Suprapubic skin (tissue), 4 donors: Measurements from ENCODE around the gene ARGFX. TPM values are rescaled to one million over a fixed set of nuclear protein-coding genes. Genes with fewer than 3 reads are reported as not detected.
"Not testable (repeated sequence)": the region's sequence is repeated elsewhere in the genome, so short reads cannot be mapped to it uniquely, and the experiment has no call there.

Source experiments
- DNase-seq, 2 donors: peaks; one replicate each; pipeline ENCODE4 v3.0.0-alpha.2; 2019; ENCODE audit warnings: low spot score in 2 of 2
- H3K27ac ChIP-seq: fragments of 200-600 bp; sonication (generic); one replicate; pipeline ENCODE4 v1.5.1; 2019
- H3K27me3 ChIP-seq: fragments of 200-600 bp; sonication (generic); one replicate; pipeline ENCODE4 v1.5.1; 2019
- H3K36me3 ChIP-seq: fragments of 200-600 bp; sonication (generic); one replicate; pipeline ENCODE4 v1.5.1; 2019
- H3K4me1 ChIP-seq: fragments of 200-600 bp; sonication (generic); one replicate; pipeline ENCODE4 v1.5.1; 2019
- H3K4me3 ChIP-seq: fragments of 200-600 bp; sonication (generic); one replicate; pipeline ENCODE4 v1.5.1; 2019; ENCODE audit warnings: mild to moderate bottlenecking
- H3K9me3 ChIP-seq: fragments of 200-600 bp; sonication (generic); one replicate; pipeline ENCODE4 v1.5.1; 2019
- EP300 ChIP-seq: sonication (generic); formaldehyde crosslinking; IDR thresholded peaks from one replicate; pipeline ENCODE4 v1.6.1; 2017; ENCODE audit warnings: antibody characterized with exemption
- POLR2A ChIP-seq, 2 donors: fragments of 450-650 bp; IDR thresholded peaks; one replicate each; pipeline ENCODE4 v1.6.1; 2017; ENCODE audit warnings: antibody characterized with exemption in 2 of 2, mild to moderate bottlenecking in 2 of 2, moderate library complexity in 2 of 2
- POLR2AphosphoS5 ChIP-seq, 3 donors: sonication (generic); formaldehyde crosslinking; IDR thresholded peaks; one replicate each; pipeline ENCODE4 v1.6.1; 2017; ENCODE audit warnings: antibody characterized with exemption in 3 of 3
- WGBS: methylation state at CpG from one replicate; pipeline ENCODE4 v1.1.5; 2018; 5-methylcytosine and 5-hydroxymethylcytosine counted together
- total RNA-seq, 4 donors: library from RNA; depleted of rRNA; stranded (reverse); fragments of >200 nt; gene quantifications; one replicate each; pipeline ENCODE4 v1.1.0, GENCODE V29; 2016
- TF ChIP-seq, protein P1 (sequence below), 2 donors: fragments of 200-600 bp in 1 of 2; fragments of 450-650 bp in 1 of 2; sonication (generic) in 1 of 2; IDR thresholded peaks; one replicate each; pipeline ENCODE4 v1.5.1; 2016 to 2019; ENCODE audit warnings: antibody characterized with exemption in 2 of 2, mild to moderate bottlenecking in 1 of 2, moderate library complexity in 1 of 2

The ARGFX gene
- total RNA-seq, 4 donors from 2014 or later, result not detected

DNA sequence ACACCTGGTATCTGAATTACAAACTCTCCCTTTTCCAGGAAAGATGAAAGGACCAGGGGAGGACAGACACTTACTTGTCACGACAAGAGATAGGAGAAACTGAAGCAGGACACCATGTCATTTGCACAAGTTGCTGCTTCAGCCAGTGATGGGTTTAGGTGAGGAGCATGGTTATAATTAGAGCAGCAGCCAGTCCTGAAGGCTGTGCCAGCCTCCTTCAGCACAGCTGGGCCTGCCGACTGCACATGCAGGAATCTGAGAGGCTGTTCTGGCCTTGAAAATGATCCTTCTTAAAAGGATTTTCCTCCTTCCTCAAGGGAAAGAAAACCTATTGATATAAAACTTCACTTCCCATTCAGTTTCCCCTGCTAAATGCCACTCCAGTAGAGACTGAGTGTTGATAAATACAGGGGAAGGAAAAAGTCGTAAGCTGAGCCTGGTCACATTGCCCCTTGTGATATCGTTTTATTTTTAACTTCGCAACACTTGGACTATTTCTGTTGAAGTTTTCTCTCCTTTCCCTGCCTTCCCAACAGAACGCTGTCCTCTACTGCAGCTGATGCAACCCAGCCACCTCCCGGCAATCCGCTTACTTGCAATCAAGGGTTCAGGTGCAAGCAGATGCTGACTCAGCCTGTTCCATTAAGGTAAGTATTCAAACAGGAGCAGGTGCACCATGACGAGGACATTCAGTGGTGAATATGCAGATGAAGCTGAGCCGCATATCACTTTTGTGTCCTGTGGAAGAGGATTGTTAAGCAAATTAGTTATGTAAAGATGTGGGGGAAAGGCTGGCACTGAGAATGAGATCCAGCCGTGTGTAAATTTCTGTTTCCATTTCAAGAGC, 25.3 kb downstream of the ARGFX start, which contains the start of gene FBXO40:
Gene FBXO40 (plus strand): TSS at position 524 of the 847 bp plus-strand sequence. CDS start 27,197 bp downstream, outside the sequence.
- Histone ChIP-seq H3K36me3 (no peaks in the 10 kb centered on the region), H3K4me3 (no peak within 1 kb of the TSS), H3K27me3 (no peaks in the 10 kb centered on the region), H3K27ac (no peak within 1 kb of the TSS), H3K9me3 (no peaks in the 10 kb centered on the region), H3K4me1 (peaks cover 4% of the 10 kb centered on the region)
- WGBS, result 56% methylated on average over 11 of the region's 11 CpGs
- TF ChIP-seq, protein P1, sequence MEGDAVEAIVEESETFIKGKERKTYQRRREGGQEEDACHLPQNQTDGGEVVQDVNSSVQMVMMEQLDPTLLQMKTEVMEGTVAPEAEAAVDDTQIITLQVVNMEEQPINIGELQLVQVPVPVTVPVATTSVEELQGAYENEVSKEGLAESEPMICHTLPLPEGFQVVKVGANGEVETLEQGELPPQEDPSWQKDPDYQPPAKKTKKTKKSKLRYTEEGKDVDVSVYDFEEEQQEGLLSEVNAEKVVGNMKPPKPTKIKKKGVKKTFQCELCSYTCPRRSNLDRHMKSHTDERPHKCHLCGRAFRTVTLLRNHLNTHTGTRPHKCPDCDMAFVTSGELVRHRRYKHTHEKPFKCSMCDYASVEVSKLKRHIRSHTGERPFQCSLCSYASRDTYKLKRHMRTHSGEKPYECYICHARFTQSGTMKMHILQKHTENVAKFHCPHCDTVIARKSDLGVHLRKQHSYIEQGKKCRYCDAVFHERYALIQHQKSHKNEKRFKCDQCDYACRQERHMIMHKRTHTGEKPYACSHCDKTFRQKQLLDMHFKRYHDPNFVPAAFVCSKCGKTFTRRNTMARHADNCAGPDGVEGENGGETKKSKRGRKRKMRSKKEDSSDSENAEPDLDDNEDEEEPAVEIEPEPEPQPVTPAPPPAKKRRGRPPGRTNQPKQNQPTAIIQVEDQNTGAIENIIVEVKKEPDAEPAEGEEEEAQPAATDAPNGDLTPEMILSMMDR (IDR thresholded peaks at IDR 0.05), result no peak
- no peak for TF ChIP-seq EP300
- TF ChIP-seq POLR2A (IDR thresholded peaks at IDR 0.05), result no peak
- no peak for TF ChIP-seq POLR2AphosphoS5 (IDR thresholded peaks at IDR 0.05)
- DNase-seq, result no peak

DNA sequence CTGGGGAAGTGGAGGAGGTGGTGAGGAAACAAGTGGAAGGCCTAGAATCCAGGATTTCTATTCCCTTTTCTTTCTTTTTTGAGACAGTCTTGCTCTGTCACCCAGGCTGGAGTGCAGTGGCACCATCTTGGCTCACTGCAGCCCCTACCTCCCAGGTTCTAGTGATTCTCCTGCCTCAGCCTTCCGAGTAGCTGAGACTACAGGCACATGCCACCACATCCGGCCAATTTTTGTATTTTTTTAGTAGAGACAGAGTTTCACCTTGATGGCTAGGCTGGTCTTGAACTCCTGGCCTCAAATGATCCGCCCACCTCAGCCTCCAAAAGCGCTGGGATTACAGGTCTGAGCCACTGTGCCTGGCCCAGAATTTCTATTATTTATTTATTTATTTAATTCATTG, 26.1 kb downstream of the ARGFX start:
- DNase-seq, H3K27me3 ChIP-seq, H3K4me3 ChIP-seq, H3K36me3 ChIP-seq, H3K9me3 ChIP-seq, H3K27ac ChIP-seq, H3K4me1 ChIP-seq: not testable (repeated sequence)
- WGBS, result 89% methylated on average over 4 of the region's 4 CpGs

DNA sequence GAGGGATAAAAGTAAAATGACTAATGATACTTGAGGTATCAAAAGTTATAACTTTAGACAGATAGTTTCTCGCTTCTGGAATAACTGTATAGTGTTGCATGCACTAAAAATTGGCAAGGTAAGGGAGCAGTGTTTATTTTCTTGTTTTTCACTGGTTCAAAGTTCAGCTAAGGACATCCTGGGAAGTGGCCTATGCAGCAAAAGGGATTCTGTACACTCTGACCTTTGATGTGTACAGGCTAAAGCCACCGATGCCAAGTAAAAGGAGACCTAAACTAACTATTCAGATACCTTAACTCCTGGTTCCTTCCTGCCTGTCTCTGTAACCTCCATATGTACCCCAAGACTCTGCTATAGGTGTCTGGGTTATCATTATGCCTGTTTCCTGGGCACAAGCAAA, 27.1 kb downstream of the ARGFX start:
- H3K27me3 ChIP-seq, result no peaks in the 10 kb centered on the region
- no peak overlapping the region for H3K4me3 ChIP-seq
- 82% methylated on average over 2 of the region's 2 CpGs for WGBS
- TF ChIP-seq EP300 (no peak), POLR2A (IDR thresholded peaks at IDR 0.05) (no peak), POLR2AphosphoS5 (IDR thresholded peaks at IDR 0.05) (no peak)
- TF ChIP-seq, protein P1 (IDR thresholded peaks at IDR 0.05), result no peak
- H3K36me3 ChIP-seq, result no peaks in the 10 kb centered on the region
- no peaks in the 10 kb centered on the region for H3K9me3 ChIP-seq
- H3K4me1 ChIP-seq, result peaks cover 4% of the 10 kb centered on the region
- no peak overlapping the region for H3K27ac ChIP-seq
- no peak for DNase-seq

DNA sequence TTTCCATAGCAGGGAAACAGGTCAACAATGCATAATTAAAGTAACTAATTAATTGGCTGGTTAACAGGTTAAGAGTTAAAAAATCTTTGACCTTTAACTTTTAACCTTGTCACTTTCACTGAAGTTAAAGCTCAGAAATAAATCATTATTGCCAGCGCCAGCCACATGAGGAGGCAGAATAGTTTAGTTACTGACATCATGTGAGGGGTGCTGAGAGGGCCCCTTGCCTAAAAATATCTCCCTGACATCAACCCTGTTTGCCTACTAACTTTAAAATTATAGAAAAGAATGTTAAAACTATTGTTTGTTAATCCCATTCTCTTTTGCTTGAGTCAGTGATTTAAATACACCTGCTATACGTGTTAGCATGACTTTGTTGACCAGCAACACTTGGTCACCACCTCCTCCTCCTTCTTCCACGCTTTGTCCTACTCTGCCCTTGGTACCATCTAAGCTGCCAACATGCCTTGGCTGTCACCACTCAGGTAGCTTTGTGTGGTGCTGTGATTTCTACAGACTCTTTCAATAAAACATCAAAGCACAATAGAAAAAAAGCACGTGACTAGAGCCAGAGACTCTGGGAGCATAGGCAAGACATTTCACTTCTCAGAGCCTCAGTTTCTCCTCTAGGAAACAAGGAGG, 28.1 kb downstream of the ARGFX start:
- Histone ChIP-seq H3K4me1 (peaks cover 4% of the 10 kb centered on the region), H3K4me3 (no peak overlapping the region), H3K9me3 (no peaks in the 10 kb centered on the region), H3K27me3 (no peaks in the 10 kb centered on the region), H3K27ac (no peak overlapping the region), H3K36me3 (no peaks in the 10 kb centered on the region)
- TF ChIP-seq POLR2AphosphoS5 (IDR thresholded peaks at IDR 0.05) (no peak), POLR2A (IDR thresholded peaks at IDR 0.05) (no peak), EP300 (no peak)
- TF ChIP-seq, protein P1 (IDR thresholded peaks at IDR 0.05), result no peak
- 84% methylated on average over 4 of the region's 4 CpGs for WGBS
- no peak for DNase-seq

DNA sequence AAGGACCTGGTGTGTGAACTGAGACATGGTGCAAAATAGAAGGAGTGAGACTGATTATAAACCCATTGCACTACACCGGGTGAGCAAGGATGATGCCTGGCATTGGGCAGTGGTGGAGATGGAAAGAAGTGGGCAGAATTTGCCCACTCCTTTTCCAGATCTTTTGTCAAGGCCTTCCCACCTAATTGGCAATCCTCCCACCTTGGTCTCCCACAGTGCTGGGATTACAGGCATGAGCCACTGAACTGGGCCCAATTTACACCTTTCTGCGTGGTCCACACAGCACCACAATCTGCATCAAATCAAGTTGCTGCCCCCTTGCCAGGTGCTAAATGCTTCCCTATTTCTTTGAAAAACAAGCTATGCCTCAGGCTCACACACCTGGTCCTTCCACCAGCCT, 30.8 kb downstream of the ARGFX start:
- TF ChIP-seq EP300 (no peak), POLR2A (IDR thresholded peaks at IDR 0.05) (no peak), POLR2AphosphoS5 (IDR thresholded peaks at IDR 0.05) (no peak)
- TF ChIP-seq, protein P1 (IDR thresholded peaks at IDR 0.05), result no peak
- 79% methylated on average over 2 of the region's 2 CpGs for WGBS
- H3K27me3 ChIP-seq, result no peaks in the 10 kb centered on the region

DNA sequence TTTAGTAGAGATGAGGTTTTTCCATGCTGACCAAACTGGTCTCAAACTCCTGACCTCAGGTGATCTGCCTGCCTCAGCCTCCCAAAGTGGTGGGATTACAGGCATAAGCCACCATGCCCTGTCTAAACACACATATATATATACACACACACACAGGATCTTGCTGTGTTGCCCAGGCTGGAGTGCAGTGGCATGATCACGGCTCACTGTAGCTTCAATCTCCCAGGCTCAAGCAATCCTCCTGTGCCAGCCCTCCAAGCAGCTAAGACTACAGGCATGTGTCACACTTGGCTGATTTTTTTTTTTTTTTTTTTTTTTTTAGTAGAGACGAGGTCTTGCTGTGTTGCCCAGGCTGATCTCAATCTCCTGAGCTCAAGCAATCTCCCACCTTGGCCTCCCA, 32.2 kb downstream of the ARGFX start:
- H3K36me3 ChIP-seq, H3K4me3 ChIP-seq, H3K4me1 ChIP-seq, H3K27me3 ChIP-seq, H3K9me3 ChIP-seq, DNase-seq, H3K27ac ChIP-seq: not testable (repeated sequence)
- 90% methylated on average over 2 of the region's 2 CpGs for WGBS

More for the DNA sequence above, 30.8 kb downstream of the ARGFX start:
- DNase-seq, result no peak
- Histone ChIP-seq H3K9me3 (no peaks in the 10 kb centered on the region), H3K4me3 (no peak overlapping the region), H3K4me1 (no peaks in the 10 kb centered on the region), H3K36me3 (no peaks in the 10 kb centered on the region), H3K27ac (no peak overlapping the region)
